DND-41 (cell line): ENCODE data around the gene STH.

Experiments used
- CTCF ChIP-seq: IDR thresholded peaks from 2 replicates; pipeline ENCODE4 v1.5.1; 2012; ENCODE audit warnings: borderline replicate concordance, low read length, moderate library complexity, mild to moderate bottlenecking; ENCODE audit not compliant: poor library complexity, severe bottlenecking; ENCODE audit errors: extremely low read depth
- EZH2 ChIP-seq: IDR thresholded peaks from 3 replicates; pipeline ENCODE4 v1.6.1; 2012; ENCODE audit warnings: borderline replicate concordance, low read depth, mild to moderate bottlenecking, moderate library complexity, low read length, inconsistent platforms; ENCODE audit not compliant: severe bottlenecking

GRCh38 chr17:45965812-45966211 lies 33.2 kb upstream of the STH start:
- TF ChIP-seq CTCF = no peak
- no peak for TF ChIP-seq EZH2
